GM12892 (cell line): Measurements from ENCODE around the gene CBX5.
"Not testable (repeated sequence)": the region's sequence is repeated elsewhere in the genome, so short reads cannot be mapped to it uniquely, and the experiment has no call there.

Source experiments
- POLR2A ChIP-seq: IDR thresholded peaks from 2 replicates; pipeline ENCODE4 v1.6.1; 2011; ENCODE audit warnings: low read depth, low read length, control low read depth
- POLR2AphosphoS5 ChIP-seq: IDR thresholded peaks from 2 replicates; pipeline ENCODE4 v1.6.1; 2011; ENCODE audit warnings: low read depth, low read length, control low read depth
- TAF1 ChIP-seq: IDR thresholded peaks from 2 replicates; pipeline ENCODE4 v1.6.1; 2011; ENCODE audit warnings: low read depth, mild to moderate bottlenecking, control low read depth, low read length, borderline replicate concordance

GRCh38 chr12:54227927-54228326 lies 52.0 kb downstream of the CBX5 start:
- not testable (repeated sequence) for TF ChIP-seq POLR2A, POLR2AphosphoS5, TAF1
